H1 (cell line): Measurements from ENCODE around the gene CACNA2D3. TPM values are rescaled to one million over a fixed set of nuclear protein-coding genes. Genes with fewer than 3 reads are reported as not detected.

Source experiments
- CTCF ChIA-PET: fragments of 300-600 bp; sonication (Branson Sonifier 250); formaldehyde crosslinking; loops from one replicate; lab custom pipeline; 2021; ENCODE audit not compliant: partially characterized antibody; lab: Charles Lee
- POLR2A ChIA-PET: fragments of 300-600 bp; sonication (Branson Sonifier 250); formaldehyde crosslinking; loops from one replicate; lab custom pipeline; 2021; ENCODE audit warnings: inconsistent platforms; ENCODE audit not compliant: partially characterized antibody; lab: Charles Lee
- DNase-seq, 2 experiments: peaks; one replicate each; pipeline versions ENCODE4 v3.0.0 to v3.0.0-alpha.2; 2010 to 2022; ENCODE audit warnings: low spot score in 2 of 2, low read depth in 1 of 2, mixed read lengths in 1 of 2
- FAIRE-seq: peaks from 2 replicates; lab custom pipeline; 2011; peaks lifted over from hg19 to GRCh38; lab: Jason Lieb, UNC
- H2AFZ ChIP-seq: 2 replicates; pipeline ENCODE4 v1.8.1; 2012; ENCODE audit warnings: low read length, inconsistent platforms
- H2AK5ac ChIP-seq: 2 replicates; pipeline ENCODE4 v1.6.1; 2013; ENCODE audit warnings: low read depth, low read length
- H2BK120ac ChIP-seq: replicated peaks from 2 replicates; pipeline ENCODE3; 2013; ENCODE audit warnings: low read depth, low read length, inconsistent platforms
- H2BK12ac ChIP-seq: 2 replicates; pipeline ENCODE4 v1.6.1; 2013; ENCODE audit warnings: low read depth, low read length
- H2BK15ac ChIP-seq: 2 replicates; pipeline ENCODE4 v1.6.1; 2013; ENCODE audit warnings: low read length
- H2BK20ac ChIP-seq: 2 replicates; pipeline ENCODE4 v1.6.1; 2013; ENCODE audit warnings: low read length
- H2BK5ac ChIP-seq: 2 replicates; pipeline ENCODE4 v1.6.1; 2013; ENCODE audit warnings: low read depth, low read length
- H3K14ac ChIP-seq: 2 replicates; pipeline ENCODE4 v1.6.1; 2013; ENCODE audit warnings: inconsistent platforms; ENCODE audit not compliant: insufficient read length
- H3K18ac ChIP-seq: 2 replicates; pipeline ENCODE4 v1.6.1; 2013; ENCODE audit warnings: low read length; ENCODE audit errors: extremely low read depth
- H3K23ac ChIP-seq: 2 replicates; pipeline ENCODE4 v1.6.1; 2013; ENCODE audit warnings: inconsistent platforms; ENCODE audit not compliant: insufficient read length
- H3K23me2 ChIP-seq: 2 replicates; pipeline ENCODE4 v1.6.1; 2013; ENCODE audit warnings: low read depth, low read length
- H3K27ac ChIP-seq: 2 replicates; pipeline ENCODE4 v1.6.1; 2011; ENCODE audit warnings: low read depth, low read length, inconsistent platforms
- H3K27me3 ChIP-seq, 4 experiments: replicated peaks in 1 of 4; 1 replicate in 1 of 4; 2 replicates in 3 of 4; pipeline versions ENCODE4 v1.6.1 to v1.8.1; 2011 to 2013; ENCODE audit warnings: low read length in 3 of 4, mild to moderate bottlenecking in 3 of 4, inconsistent platforms in 2 of 4, mixed read lengths in 2 of 4, moderate library complexity in 1 of 4; ENCODE audit not compliant: control insufficient read depth in 3 of 4, insufficient read depth in 3 of 4; ENCODE audit errors: extremely low read depth in 1 of 4
- H3K36me3 ChIP-seq, 4 experiments: 2 replicates each; pipeline versions ENCODE4 v1.6.1 to v1.8.1; 2011 to 2013; ENCODE audit warnings: mild to moderate bottlenecking in 4 of 4, low read length in 3 of 4, moderate library complexity in 2 of 4, control low read depth in 1 of 4, inconsistent platforms in 1 of 4; ENCODE audit not compliant: insufficient read depth in 4 of 4, control insufficient read depth in 2 of 4
- H3K4ac ChIP-seq: replicated peaks from 2 replicates; pipeline ENCODE3; 2013; ENCODE audit warnings: low read length, low read depth, mixed read lengths, inconsistent platforms; ENCODE audit not compliant: insufficient read length
- H3K4me1 ChIP-seq, 4 experiments: replicated peaks in 1 of 4; 1 replicate in 1 of 4; 2 replicates in 3 of 4; pipeline versions ENCODE4 v1.6.1 to v1.8.1; 2011 to 2013; ENCODE audit warnings: low read length in 3 of 4, inconsistent platforms in 2 of 4, mixed read lengths in 1 of 4; ENCODE audit not compliant: insufficient read depth in 4 of 4, control insufficient read depth in 3 of 4
- H3K4me2 ChIP-seq, 2 experiments: 2 replicates each; pipeline versions ENCODE4 v1.6.1 to v1.8.1; 2011 to 2013; ENCODE audit warnings: low read depth in 2 of 2, low read length in 2 of 2, control low read depth in 1 of 2, inconsistent platforms in 1 of 2, mild to moderate bottlenecking in 1 of 2; ENCODE audit not compliant: insufficient read depth in 1 of 2
- H3K4me3 ChIP-seq, 4 experiments: fragments of 200-600, 300-600 bp in 1 of 4; sonication (generic), shearing (Covaris generic), sonication (Bioruptor Twin) in 1 of 4; 2 replicates each; pipeline versions ENCODE4 v1.5.1 to v1.8.1; 2011 to 2016; ENCODE audit warnings: low read length in 4 of 4, low read depth in 3 of 4, control low read depth in 2 of 4, inconsistent platforms in 2 of 4, mild to moderate bottlenecking in 2 of 4, mixed read lengths in 1 of 4, moderate library complexity in 1 of 4; ENCODE audit not compliant: insufficient read depth in 2 of 4; ENCODE audit errors: extremely low read depth in 1 of 4
- H3K56ac ChIP-seq: replicated peaks from 2 replicates; pipeline ENCODE3; 2013; ENCODE audit warnings: low read depth, mild to moderate bottlenecking, mixed read lengths, low read length, inconsistent platforms; ENCODE audit not compliant: insufficient read length
- H3K79me1 ChIP-seq: 2 replicates; pipeline ENCODE4 v1.6.1; 2013; ENCODE audit warnings: low read depth, low read length, control low read depth
- H3K79me2 ChIP-seq, 2 experiments: 2 replicates each; pipeline versions ENCODE4 v1.6.1 to v1.8.1; 2012 to 2013; ENCODE audit warnings: low read length in 2 of 2, mild to moderate bottlenecking in 2 of 2, inconsistent platforms in 1 of 2; ENCODE audit not compliant: insufficient read depth in 2 of 2, control insufficient read depth in 1 of 2
- H3K9ac ChIP-seq, 4 experiments: replicated peaks in 1 of 4; 1 replicate in 1 of 4; 2 replicates in 3 of 4; pipeline versions ENCODE4 v1.6.1 to v1.8.1; 2011 to 2013; ENCODE audit warnings: low read depth in 3 of 4, low read length in 3 of 4, control low read depth in 2 of 4, mild to moderate bottlenecking in 2 of 4, moderate library complexity in 2 of 4, inconsistent platforms in 1 of 4; ENCODE audit errors: extremely low read depth in 1 of 4
- H3K9me3 ChIP-seq, 2 experiments: 2 replicates each; pipeline versions ENCODE4 v1.6.1 to v1.8.1; 2012 to 2013; ENCODE audit warnings: mild to moderate bottlenecking in 2 of 2, moderate library complexity in 2 of 2, control low read depth in 1 of 2, inconsistent platforms in 1 of 2, low read depth in 1 of 2, low read length in 1 of 2, mixed read lengths in 1 of 2; ENCODE audit not compliant: insufficient read depth in 2 of 2
- H4K20me1 ChIP-seq, 2 experiments: replicated peaks in 1 of 2; 2 replicates each; pipeline versions ENCODE3 to v1.8.1; 2011 to 2013; ENCODE audit warnings: inconsistent platforms in 2 of 2, low read length in 2 of 2, mild to moderate bottlenecking in 1 of 2; ENCODE audit not compliant: insufficient read depth in 2 of 2, control insufficient read depth in 1 of 2
- H4K5ac ChIP-seq: 2 replicates; pipeline ENCODE4 v1.6.1; 2013; ENCODE audit warnings: low read length, low read depth, mixed read lengths, inconsistent platforms; ENCODE audit not compliant: insufficient read length
- H4K8ac ChIP-seq: 2 replicates; pipeline ENCODE4 v1.8.0; 2013; ENCODE audit warnings: mild to moderate bottlenecking, moderate library complexity, low read length, inconsistent platforms; ENCODE audit not compliant: insufficient read depth; ENCODE audit errors: extremely low read depth
- H4K91ac ChIP-seq: replicated peaks from 2 replicates; pipeline ENCODE3; 2013; ENCODE audit warnings: low read length, mixed read lengths, inconsistent platforms; ENCODE audit not compliant: insufficient read length
- CTCF ChIP-seq, 3 experiments: IDR thresholded peaks; 1 replicate in 2 of 3; 2 replicates in 1 of 3; pipeline versions ENCODE4 v1.5.1 to v1.6.1; 2011; ENCODE audit warnings: low read length in 3 of 3, mild to moderate bottlenecking in 3 of 3, inconsistent platforms in 2 of 3, low read depth in 1 of 3, moderate library complexity in 1 of 3; ENCODE audit not compliant: insufficient read depth in 1 of 3; ENCODE audit errors: control extremely low read depth in 1 of 3
- POLR2AphosphoS5 ChIP-seq: IDR thresholded peaks from 2 replicates; pipeline ENCODE4 v1.6.1; 2011; ENCODE audit warnings: low read depth, low read length
- WGBS, 2 experiments: shearing (Covaris generic) in 1 of 2; methylation state at CpG; one replicate each; pipeline versions ENCODE4 v1.1.6 to v1.1.7; 2013 to 2015; ENCODE audit warnings: low lambda C conversion rate in 2 of 2, mixed read lengths in 2 of 2, inconsistent platforms in 1 of 2, low coverage in 1 of 2, missing lambda C conversion rate in 1 of 2; ENCODE audit not compliant: insufficient replicate concordance in 2 of 2, insufficient coverage in 1 of 2, insufficient read length in 1 of 2; ENCODE audit errors: extremely low coverage in 1 of 2, missing lambda C conversion rate in 1 of 2; 5-methylcytosine and 5-hydroxymethylcytosine counted together
- polyA plus RNA-seq, 7 experiments: library from polyadenylated mRNA; depleted of rRNA in 3 of 7; stranded (reverse) in 5 of 7; unstranded in 2 of 7; fragments of >200 nt in 5 of 7; fragments of 200-250 nt in 2 of 7; gene quantifications; 1 replicate in 5 of 7; 2 replicates in 1 of 7; 4 replicates in 1 of 7; pipeline versions ENCODE4 v1.2.1 to v1.2.3, GENCODE V29; 2011 to 2013; ENCODE audit warnings: missing spikeins in 2 of 7, mixed read lengths in 2 of 7
- total RNA-seq: library from RNA; stranded (reverse); fragmentation: NEBNext Ultra II Directional; extraction: Animal tissue kit (Norgen Biotek cat#: 25700); gene quantifications from 2 replicates; pipeline ENCODE4 v1.2.1, GENCODE V29; 2021

CACNA2D3 gene
- total and polyA plus RNA-seq, 2 of the 8 experiments (the other 6 are each of a cell fraction or from before 2014, with no cell fraction given) = 1.5 to 1.8 TPM

DNA sequence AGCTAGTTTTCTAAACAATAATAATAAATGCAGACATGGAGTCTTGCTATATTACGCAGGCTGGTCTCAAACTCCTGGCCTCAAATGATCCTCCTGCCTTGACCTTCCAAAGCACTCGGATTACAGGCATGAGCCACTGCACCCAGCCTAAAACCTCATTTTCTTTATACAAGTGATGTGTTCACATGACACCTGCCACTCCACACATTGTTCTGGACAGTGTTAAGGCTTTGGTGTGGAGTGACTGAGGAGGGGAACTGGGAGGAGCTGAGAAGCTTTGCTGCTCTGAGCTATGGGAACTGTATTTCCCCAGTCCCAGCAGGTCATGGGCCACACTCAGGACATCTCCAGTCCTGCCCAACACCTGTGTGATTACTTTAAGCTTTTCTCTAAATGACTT, 425.5 kb downstream of the CACNA2D3 start:
- Histone ChIP-seq H3K23me2 (no peaks in the 10 kb centered on the region), H4K91ac (no peak overlapping the region), H2AFZ (no peak overlapping the region), H3K27me3 (no peaks in the 10 kb centered on the region), H2BK15ac (no peak overlapping the region), H2AK5ac (no peak overlapping the region), H3K9me3 (no peaks in the 10 kb centered on the region), H3K4ac (no peak overlapping the region), H3K14ac (no peak overlapping the region), H4K5ac (no peak overlapping the region), H3K27ac (no peak overlapping the region), H3K79me1 (no peaks in the 10 kb centered on the region), H3K36me3 (no peaks in the 10 kb centered on the region), H3K23ac (no peak overlapping the region), H3K4me2 (no peak overlapping the region), H3K4me3 (no peak overlapping the region), H3K79me2 (no peaks in the 10 kb centered on the region), H3K18ac (no peak overlapping the region), H2BK120ac (no peak overlapping the region), H2BK20ac (no peak overlapping the region), H3K9ac (no peak overlapping the region), H2BK12ac (no peak overlapping the region), H3K56ac (no peak overlapping the region), H4K8ac (no peak overlapping the region), H3K4me1 (peaks cover 0 to 3% (median 0%) of the 10 kb centered on the region in 4 experiments; a peak in 1 of 7 replicates), H4K20me1 (no peaks in the 10 kb centered on the region), H2BK5ac (no peak overlapping the region)
- CTCF ChIA-PET = interaction anchor here (0.6 to 3.3 kb wide), 3 partner anchors 9 to 369 kb away, joined by 3 to 23 read pairs (median 7); no protein-coding TSS in a partner anchor
- WGBS, 2 experiments = 95% methylated on average over 2 of the region's 2 CpGs; no CpG with 5 or more reads in 1 of the 2 experiments
- POLR2A ChIA-PET = interaction anchor here (1.1 kb wide), 1 partner anchor 17 kb away, joined by 3 read pairs; no protein-coding TSS in a partner anchor
- FAIRE-seq (no peak), DNase-seq (no peak)
- no peak for TF ChIP-seq CTCF (IDR thresholded peaks at IDR 0.05; ENCODE audit: control extremely low read depth in 1 of 3, insufficient read depth in 1 of 3, low read depth in 1 of 3, low read length in 3 of 3)
- TF ChIP-seq POLR2AphosphoS5 = no peak
